GM12878 (cell line): Measurements from ENCODE around the gene IL16. TPM values are rescaled to one million over a fixed set of nuclear protein-coding genes. Genes with fewer than 3 reads are reported as not detected.

Experiments used
- ATAC-seq: fragments of 200-7000 bp; cut with Tn5 transposase; 3 replicates; pipeline ENCODE4 v1.9.1; 2020; ENCODE audit warnings: mild to moderate bottlenecking, moderate library complexity
- BruUV-seq: library from RNA; stranded (reverse); fragments of 400-500 nt; replicated peaks from 2 replicates; lab custom pipeline; 2021; lab: Mats Ljungman, UMichigan
- CTCF ChIA-PET: fragments of 300-600 bp; sonication (Branson Sonifier 250); formaldehyde crosslinking; extraction: SDS; loops from one replicate; lab custom pipeline; 2021; ENCODE audit warnings: inconsistent platforms; lab: Yijun Ruan, JAX
- POLR2A ChIA-PET: fragments of 350-600 bp; formaldehyde crosslinking; extraction: SDS; loops from one replicate; lab custom pipeline; 2021; ENCODE audit warnings: inconsistent platforms; lab: Charles Lee
- RAD21 ChIA-PET: fragments of 300-600 bp; sonication (Branson Sonifier 250); formaldehyde crosslinking; loops from one replicate; lab custom pipeline; 2023; ENCODE audit warnings: antibody characterized with exemption; ENCODE audit not compliant: unreplicated experiment; lab: Charles Lee
- SMC1A ChIA-PET: fragments of 300-600 bp; sonication (Branson Sonifier 250); formaldehyde crosslinking; loops from one replicate; lab custom pipeline; 2023; ENCODE audit not compliant: unreplicated experiment, uncharacterized antibody; lab: Charles Lee
- DNase-seq: peaks from one replicate; pipeline ENCODE4 v3.0.0-alpha.2; 2011; ENCODE audit warnings: low read depth, low spot score
- FAIRE-seq: peaks from 3 replicates; lab custom pipeline; 2011; peaks lifted over from hg19 to GRCh38; lab: Jason Lieb, UNC
- H2AFZ ChIP-seq: 2 replicates; pipeline ENCODE4 v1.6.0; 2011; ENCODE audit warnings: low read depth, low read length, control low read depth; ENCODE audit not compliant: control insufficient read depth
- H3K27ac ChIP-seq: 2 replicates; pipeline ENCODE4 v1.5.1; 2011; ENCODE audit warnings: control low read depth; ENCODE audit not compliant: control insufficient read depth, insufficient read depth
- H3K27me3 ChIP-seq, 2 experiments: replicated peaks in 1 of 2; 2 replicates each; pipeline versions ENCODE4 v1.6.0 to v1.6.1; 2011; ENCODE audit warnings: low read length in 1 of 2; ENCODE audit not compliant: control insufficient read depth in 2 of 2, insufficient read depth in 2 of 2
- H3K36me3 ChIP-seq, 2 experiments: 2 replicates each; pipeline ENCODE4 v1.5.1; 2011; ENCODE audit warnings: low read length in 1 of 2; ENCODE audit not compliant: control insufficient read depth in 2 of 2, insufficient read depth in 2 of 2
- H3K4me1 ChIP-seq: 2 replicates; pipeline ENCODE4 v1.6.1; 2011; ENCODE audit warnings: mild to moderate bottlenecking, low read length, moderate library complexity, mixed read lengths; ENCODE audit not compliant: control insufficient read depth, insufficient read depth
- H3K4me2 ChIP-seq: 2 replicates; pipeline ENCODE4 v1.6.0; 2011; ENCODE audit warnings: control low read depth; ENCODE audit not compliant: control insufficient read depth, insufficient read depth
- H3K4me3 ChIP-seq: fragments of 200-600 bp; sonication (generic); 2 replicates; pipeline ENCODE4 v1.5.1; 2016
- H3K79me2 ChIP-seq: 2 replicates; pipeline ENCODE4 v1.6.0; 2011; ENCODE audit warnings: low read length; ENCODE audit not compliant: control insufficient read depth, insufficient read depth
- H3K9ac ChIP-seq: 2 replicates; pipeline ENCODE4 v1.8.0; 2011; ENCODE audit warnings: low read length, control low read depth, mixed read lengths; ENCODE audit not compliant: control insufficient read depth, insufficient read depth
- H3K9me3 ChIP-seq: replicated peaks from 3 replicates; pipeline ENCODE4 v1.5.1; 2011; ENCODE audit warnings: mild to moderate bottlenecking, low read length; ENCODE audit not compliant: control insufficient read depth, insufficient read depth
- H4K20me1 ChIP-seq: 2 replicates; pipeline ENCODE4 v1.6.0; 2011; ENCODE audit not compliant: control insufficient read depth, insufficient read depth
- CREB1 ChIP-seq: IDR thresholded peaks from 2 replicates; pipeline ENCODE4 v1.6.1; 2012; ENCODE audit warnings: low read depth, mild to moderate bottlenecking, inconsistent platforms
- CREM ChIP-seq: IDR thresholded peaks from 2 replicates; pipeline ENCODE4 v1.6.1; 2014; ENCODE audit warnings: antibody characterized with exemption, low read depth
- GABPA ChIP-seq: IDR thresholded peaks from 2 replicates; pipeline ENCODE4 v1.6.1; 2014; ENCODE audit warnings: antibody characterized with exemption, low read depth, mild to moderate bottlenecking, inconsistent platforms
- MEF2B ChIP-seq: fragments of 450-650 bp; IDR thresholded peaks from 2 replicates; pipeline ENCODE4 v1.6.1; 2018; ENCODE audit warnings: mild to moderate bottlenecking, moderate library complexity; ENCODE audit not compliant: partially characterized antibody, poor library complexity, severe bottlenecking
- RUNX3 ChIP-seq: IDR thresholded peaks from 2 replicates; pipeline ENCODE4 v1.6.1; 2012; ENCODE audit warnings: low read length, inconsistent platforms
- ZNF274 ChIP-seq: IDR thresholded peaks from one replicate; pipeline ENCODE4 v1.8.0; 2011; ENCODE audit not compliant: insufficient read length, insufficient read depth
- ZNF384 ChIP-seq: IDR thresholded peaks from 2 replicates; pipeline ENCODE4 v1.6.1; 2012; ENCODE audit warnings: low read depth, mild to moderate bottlenecking, low read length, improper control_type of control experiment, borderline replicate concordance
- WGBS: methylation state at CpG from one replicate; pipeline ENCODE4 v1.1.6; 2016; ENCODE audit warnings: low lambda C conversion rate; ENCODE audit not compliant: insufficient replicate concordance, insufficient coverage; ENCODE audit errors: missing lambda C conversion rate; 5-methylcytosine and 5-hydroxymethylcytosine counted together
- in situ Hi-C: fragments of 300-500 bp; cut with MboI; formaldehyde crosslinking; loops from 9 replicates; pipeline ENCODE4 v1.14.3; 2018; ENCODE audit warnings: mixed read lengths
- intact Hi-C: fragments of 100-400 bp; cut with micrococcal nuclease; formaldehyde crosslinking; loops from one replicate; pipeline ENCODE4 v1.14.2; 2022; ENCODE audit not compliant: unreplicated experiment
- polyA plus RNA-seq, 11 experiments: library from polyadenylated mRNA; depleted of rRNA in 4 of 11; unstranded in 6 of 11; stranded (reverse) in 5 of 11; fragments of >200 nt; fragmentation: Nextera tagmentation in 4 of 11; fragmentation: Illumina TruSeq in 1 of 11; extraction: Ambion mirVana in 4 of 11; extraction: Trizol in 1 of 11; gene quantifications; 1 replicate in 1 of 11; 2 replicates in 10 of 11; pipeline versions ENCODE4 v1.2.1 to v1.2.3, GENCODE V29; 2011 to 2016; ENCODE audit warnings: inconsistent platforms in 2 of 11, missing spikeins in 2 of 11, low read depth in 1 of 11
- total RNA-seq, 4 experiments: library from RNA; depleted of rRNA in 3 of 4; stranded (reverse); fragments of >200 nt in 3 of 4; fragmentation: Illumina TruSeq in 1 of 4; extraction: Trizol in 1 of 4; gene quantifications; 2 replicates each; pipeline versions ENCODE4 v1.2.1 to v1.2.3, GENCODE V29; 2013 to 2021

Gene IL16
- total and polyA plus RNA-seq, 10 of the 15 experiments (the other 5 are each of a cell fraction or from before 2014, with no cell fraction given) = 21.7 to 206 (median 44.5) TPM

- Histone ChIP-seq H3K4me3 (0 out of 2 replicates have a peak overlapping the region, but pooled peaks have one; percentile 11), H3K4me1 (peaks cover 22% of the 10 kb centered on the region), H4K20me1 (no peaks in the 10 kb centered on the region), H3K36me3 (no peaks in the 10 kb centered on the region), H2AFZ (peak overlapping the region; percentile 85; the same call in 1 of the 2 replicates), H3K79me2 (no peaks in the 10 kb centered on the region), H3K9ac (no peak overlapping the region), H3K27me3 (no peaks in the 10 kb centered on the region; a peak in 1 of 4 replicates), H3K9me3 (no peaks in the 10 kb centered on the region), H3K4me2 (peak overlapping the region; percentile 70), H3K27ac (no peak overlapping the region)
- intact Hi-C loops (loop anchor here (5.0 kb wide), 1 partner anchor 808 kb away; no protein-coding TSS in a partner anchor), in situ Hi-C loops (loop anchor here (5.0 to 10.0 kb wide), 5 partner anchors 108 to 811 kb away; no protein-coding TSS in a partner anchor)
- TF ChIP-seq ZNF274 = no peak
- TF ChIP-seq CREM = no peak
- TF ChIP-seq ZNF384 = no peak
- no peak for TF ChIP-seq CREB1
- peak; percentile 20; the same call in 1 of the 2 replicates for TF ChIP-seq RUNX3
- no peak for TF ChIP-seq MEF2B
- TF ChIP-seq GABPA = no peak
- ChIA-PET POLR2A (interaction anchor here (1.1 kb wide), 1 partner anchor 291 kb away, joined by 3 read pairs; no protein-coding TSS in a partner anchor), SMC1A (interaction anchor here (0.6 to 5.3 kb wide), 64 partner anchors 10 to 844 kb away, joined by 3 to 102 read pairs (median 4); partner anchors contain the start of gene TLNRD1), CTCF (interaction anchor here (0.6 to 9.1 kb wide), 115 partner anchors 9 to 1037 kb away, joined by 3 to 438 read pairs (median 6); partner anchors contain the start of genes STARD5 and TLNRD1), RAD21 (interaction anchor here (0.7 to 5.4 kb wide), 47 partner anchors 9 to 809 kb away, joined by 3 to 130 read pairs (median 6); partner anchors contain the start of genes CEMIP, STARD5 and TLNRD1)
- ATAC-seq (peak; percentile 34), DNase-seq (no peak), FAIRE-seq (no peak)
- BruUV-seq = no TSS peak
- 12% methylated on average over 12 of the region's 12 CpGs for WGBS
Observed at GRCh38 chr15:81265256-81265943, 68.7 kb downstream of the IL16 start.
